ENCODE data around the gene SAMD5. TPM values are rescaled to one million over a fixed set of nuclear protein-coding genes. Genes with fewer than 3 reads are reported as not detected.

Gene SAMD5
- total RNA-seq, 1 experiment from 2014 or later, result 0.23 TPM

DNA sequence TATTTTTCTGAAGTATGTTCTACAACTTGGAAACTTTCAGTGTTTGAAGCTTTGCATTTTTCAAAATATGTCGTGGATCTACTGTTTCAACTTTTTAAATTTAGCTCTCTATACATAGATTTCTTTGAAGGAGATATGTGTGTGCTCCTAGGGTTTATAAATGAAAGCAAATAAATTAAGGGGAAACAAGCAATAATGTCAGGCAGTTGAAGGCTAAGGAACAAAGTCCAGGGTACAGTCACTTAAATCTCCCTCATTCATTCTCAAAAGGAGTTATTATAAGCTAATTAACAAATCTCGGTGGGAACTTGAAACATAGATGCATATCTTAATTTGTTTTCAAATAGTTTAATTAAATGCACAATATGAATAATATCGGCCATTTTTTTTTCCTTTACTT, 79.4 kb downstream of the SAMD5 start:
- Histone ChIP-seq H3K9me3 (ENCODE audit: control insufficient read depth, insufficient read depth, low read depth, low read length) (no peaks in the 10 kb centered on the region), H3K27ac (ENCODE audit: low read length) (no peak overlapping the region), H3K36me3 (ENCODE audit: control insufficient read depth, insufficient read depth, low read length) (no peaks in the 10 kb centered on the region), H3K27me3 (ENCODE audit: control insufficient read depth, insufficient read depth, low read length) (no peaks in the 10 kb centered on the region; the same call in 1 of the 2 replicates), H3K4me1 (ENCODE audit: control insufficient read depth, insufficient read depth, low read length) (no peaks in the 10 kb centered on the region), H3K4me3 (ENCODE audit: low read depth in 2 of 2, low read length in 2 of 2) (no peak overlapping the region)
- DNase-seq (ENCODE audit: low read depth, low spot score), result no peak
- intact Hi-C loops (cut with micrococcal nuclease; ENCODE audit: unreplicated experiment) (no loop called here), in situ Hi-C loops (cut with HindIII; ENCODE audit: low pct_unique_long_range_greater_than_20kb, low sequenced_read_pairs) (no loop called here)
- ChIA-PET POLR2A (no interaction called here), CTCF (interaction anchor here (0.6 kb wide), 1 partner anchor 81 kb away, joined by 3 read pairs; no protein-coding TSS in a partner anchor)
- no peak for ATAC-seq
- BruUV-seq (replicated peaks), result no TSS peak
- TF ChIP-seq, protein P1, sequence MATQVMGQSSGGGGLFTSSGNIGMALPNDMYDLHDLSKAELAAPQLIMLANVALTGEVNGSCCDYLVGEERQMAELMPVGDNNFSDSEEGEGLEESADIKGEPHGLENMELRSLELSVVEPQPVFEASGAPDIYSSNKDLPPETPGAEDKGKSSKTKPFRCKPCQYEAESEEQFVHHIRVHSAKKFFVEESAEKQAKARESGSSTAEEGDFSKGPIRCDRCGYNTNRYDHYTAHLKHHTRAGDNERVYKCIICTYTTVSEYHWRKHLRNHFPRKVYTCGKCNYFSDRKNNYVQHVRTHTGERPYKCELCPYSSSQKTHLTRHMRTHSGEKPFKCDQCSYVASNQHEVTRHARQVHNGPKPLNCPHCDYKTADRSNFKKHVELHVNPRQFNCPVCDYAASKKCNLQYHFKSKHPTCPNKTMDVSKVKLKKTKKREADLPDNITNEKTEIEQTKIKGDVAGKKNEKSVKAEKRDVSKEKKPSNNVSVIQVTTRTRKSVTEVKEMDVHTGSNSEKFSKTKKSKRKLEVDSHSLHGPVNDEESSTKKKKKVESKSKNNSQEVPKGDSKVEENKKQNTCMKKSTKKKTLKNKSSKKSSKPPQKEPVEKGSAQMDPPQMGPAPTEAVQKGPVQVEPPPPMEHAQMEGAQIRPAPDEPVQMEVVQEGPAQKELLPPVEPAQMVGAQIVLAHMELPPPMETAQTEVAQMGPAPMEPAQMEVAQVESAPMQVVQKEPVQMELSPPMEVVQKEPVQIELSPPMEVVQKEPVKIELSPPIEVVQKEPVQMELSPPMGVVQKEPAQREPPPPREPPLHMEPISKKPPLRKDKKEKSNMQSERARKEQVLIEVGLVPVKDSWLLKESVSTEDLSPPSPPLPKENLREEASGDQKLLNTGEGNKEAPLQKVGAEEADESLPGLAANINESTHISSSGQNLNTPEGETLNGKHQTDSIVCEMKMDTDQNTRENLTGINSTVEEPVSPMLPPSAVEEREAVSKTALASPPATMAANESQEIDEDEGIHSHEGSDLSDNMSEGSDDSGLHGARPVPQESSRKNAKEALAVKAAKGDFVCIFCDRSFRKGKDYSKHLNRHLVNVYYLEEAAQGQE (IDR thresholded peaks at IDR 0.05; ENCODE audit: insufficient read depth in 1 of 2, low read depth in 2 of 2, low read length in 1 of 2), result no peak
- TF ChIP-seq CTCF (IDR thresholded peaks at IDR 0.05) (no peak), SIN3A (IDR thresholded peaks at IDR 0.05; ENCODE audit: borderline replicate concordance, insufficient read depth, low read depth, low read length) (no peak), POLR2AphosphoS5 (IDR thresholded peaks at IDR 0.05; ENCODE audit: low read depth, low read length) (no peak), TCF7L2 (IDR thresholded peaks at IDR 0.05; ENCODE audit: low read depth, low read length) (no peak)

- TF ChIP-seq CTCF (IDR thresholded peaks at IDR 0.05) (no peak), SIN3A (IDR thresholded peaks at IDR 0.05; ENCODE audit: borderline replicate concordance, insufficient read depth, low read depth, low read length) (no peak), TCF7L2 (IDR thresholded peaks at IDR 0.05; ENCODE audit: low read depth, low read length) (no peak), POLR2AphosphoS5 (IDR thresholded peaks at IDR 0.05; ENCODE audit: low read depth, low read length) (no peak)
- TF ChIP-seq, protein P1 (IDR thresholded peaks at IDR 0.05; ENCODE audit: insufficient read depth in 1 of 2, low read depth in 2 of 2, low read length in 1 of 2), result no peak
- POLR2A ChIA-PET, result no interaction called here
- DNase-seq (ENCODE audit: low read depth, low spot score), result no peak
- Histone ChIP-seq H3K9me3 (ENCODE audit: control insufficient read depth, insufficient read depth, low read depth, low read length) (no peaks in the 10 kb centered on the region), H3K4me1 (ENCODE audit: control insufficient read depth, insufficient read depth, low read length) (no peaks in the 10 kb centered on the region), H3K27ac (ENCODE audit: low read length) (no peak overlapping the region), H3K27me3 (ENCODE audit: control insufficient read depth, insufficient read depth, low read length) (no peaks in the 10 kb centered on the region; the same call in 1 of the 2 replicates), H3K36me3 (ENCODE audit: control insufficient read depth, insufficient read depth, low read length) (no peaks in the 10 kb centered on the region), H3K4me3 (ENCODE audit: low read depth in 2 of 2, low read length in 2 of 2) (no peak overlapping the region)
- BruUV-seq (replicated peaks), result no TSS peak
- CTCF ChIA-PET, result no interaction called here
- ATAC-seq, result no peak
- in situ Hi-C loops (cut with HindIII; ENCODE audit: low pct_unique_long_range_greater_than_20kb, low sequenced_read_pairs) (no loop called here), intact Hi-C loops (cut with micrococcal nuclease; ENCODE audit: unreplicated experiment) (no loop called here)
Measured at GRCh38 chr6:147588469-147588868, 80.0 kb downstream of the SAMD5 start.

Measured in Panc1 (cell line).